ENCODE measurements around the gene RAPGEF3.

The RAPGEF3 gene

GRCh38 chr12:47786662-47787280 is 28.1 kb upstream of the RAPGEF3 start:
- Mint-ChIP-seq H3K9me3 (no peaks in the 10 kb centered on the region), H3K27ac (ENCODE audit: low read depth) (no peak overlapping the region), H3K27me3 (no peaks in the 10 kb centered on the region), H3K4me1 (no peaks in the 10 kb centered on the region), H3K4me3 (no peak overlapping the region), H3K36me3 (ENCODE audit: insufficient read depth) (peaks cover 34% of the 10 kb centered on the region)
- no peak for ATAC-seq (replicated peaks; ENCODE audit: extremely low read depth, poor library complexity, severe bottlenecking)
- DNase-seq (ENCODE audit: low spot score in 2 of 2): no peak

DNA sequence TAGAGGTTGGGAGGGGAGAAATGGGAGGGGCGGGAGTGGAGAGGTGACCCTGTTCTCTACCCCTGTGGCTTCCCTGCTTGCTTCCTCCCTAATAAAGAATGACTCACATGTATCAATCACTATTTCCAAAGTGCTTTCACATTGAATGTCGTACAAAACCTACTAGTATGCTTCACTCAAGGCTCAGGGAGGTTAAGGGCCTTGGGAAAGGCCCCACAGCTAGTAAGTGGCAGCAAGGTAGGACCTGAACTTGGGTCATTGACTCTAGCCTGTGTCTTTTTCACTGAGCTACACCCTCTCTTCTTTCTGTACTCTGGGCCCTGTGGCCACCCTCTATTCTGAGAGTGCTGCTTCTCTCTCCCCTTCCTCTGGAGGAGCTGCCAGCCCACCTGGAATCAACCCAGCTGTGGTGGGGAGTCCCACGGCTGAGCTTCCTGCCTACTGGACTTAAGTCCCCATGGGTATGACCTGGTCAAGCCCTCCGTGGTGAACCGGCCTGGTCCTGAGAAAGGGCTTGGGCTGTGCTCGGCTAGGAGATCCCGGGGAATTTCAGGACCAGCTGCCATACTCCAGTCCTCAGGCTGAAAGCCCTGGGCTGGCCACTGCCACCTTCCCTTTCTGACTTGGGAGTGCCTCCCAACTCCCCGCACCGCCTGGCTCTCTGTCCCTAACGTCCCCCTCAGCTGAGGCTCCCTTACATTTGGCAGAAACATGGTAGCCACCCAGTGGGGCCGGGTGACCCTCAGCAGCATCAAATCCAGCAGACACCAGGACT is 27.4 kb upstream of the RAPGEF3 start:
- ATAC-seq (replicated peaks; ENCODE audit: extremely low read depth, poor library complexity, severe bottlenecking): no peak
- H3K4me1 Mint-ChIP-seq: no peaks in the 10 kb centered on the region
- peaks cover 34% of the 10 kb centered on the region for H3K36me3 Mint-ChIP-seq (ENCODE audit: insufficient read depth)
- DNase-seq (ENCODE audit: low spot score in 2 of 2): no peak
- H3K4me3 Mint-ChIP-seq: no peak overlapping the region
- H3K27ac Mint-ChIP-seq (ENCODE audit: low read depth): no peak overlapping the region
- H3K9me3 Mint-ChIP-seq: no peaks in the 10 kb centered on the region
- no peaks in the 10 kb centered on the region for H3K27me3 Mint-ChIP-seq

- ATAC-seq (replicated peaks; ENCODE audit: extremely low read depth, poor library complexity, severe bottlenecking): no peak
- Mint-ChIP-seq H3K36me3 (ENCODE audit: insufficient read depth) (peaks cover 32% of the 10 kb centered on the region), H3K9me3 (no peaks in the 10 kb centered on the region), H3K4me1 (no peaks in the 10 kb centered on the region), H3K27ac (ENCODE audit: low read depth) (no peak overlapping the region), H3K4me3 (no peak overlapping the region), H3K27me3 (no peaks in the 10 kb centered on the region)
- DNase-seq (ENCODE audit: low spot score in 2 of 2): no peak
These were observed 26.6 kb upstream of the RAPGEF3 start for GRCh38 chr12:47785036-47785886.

DNA sequence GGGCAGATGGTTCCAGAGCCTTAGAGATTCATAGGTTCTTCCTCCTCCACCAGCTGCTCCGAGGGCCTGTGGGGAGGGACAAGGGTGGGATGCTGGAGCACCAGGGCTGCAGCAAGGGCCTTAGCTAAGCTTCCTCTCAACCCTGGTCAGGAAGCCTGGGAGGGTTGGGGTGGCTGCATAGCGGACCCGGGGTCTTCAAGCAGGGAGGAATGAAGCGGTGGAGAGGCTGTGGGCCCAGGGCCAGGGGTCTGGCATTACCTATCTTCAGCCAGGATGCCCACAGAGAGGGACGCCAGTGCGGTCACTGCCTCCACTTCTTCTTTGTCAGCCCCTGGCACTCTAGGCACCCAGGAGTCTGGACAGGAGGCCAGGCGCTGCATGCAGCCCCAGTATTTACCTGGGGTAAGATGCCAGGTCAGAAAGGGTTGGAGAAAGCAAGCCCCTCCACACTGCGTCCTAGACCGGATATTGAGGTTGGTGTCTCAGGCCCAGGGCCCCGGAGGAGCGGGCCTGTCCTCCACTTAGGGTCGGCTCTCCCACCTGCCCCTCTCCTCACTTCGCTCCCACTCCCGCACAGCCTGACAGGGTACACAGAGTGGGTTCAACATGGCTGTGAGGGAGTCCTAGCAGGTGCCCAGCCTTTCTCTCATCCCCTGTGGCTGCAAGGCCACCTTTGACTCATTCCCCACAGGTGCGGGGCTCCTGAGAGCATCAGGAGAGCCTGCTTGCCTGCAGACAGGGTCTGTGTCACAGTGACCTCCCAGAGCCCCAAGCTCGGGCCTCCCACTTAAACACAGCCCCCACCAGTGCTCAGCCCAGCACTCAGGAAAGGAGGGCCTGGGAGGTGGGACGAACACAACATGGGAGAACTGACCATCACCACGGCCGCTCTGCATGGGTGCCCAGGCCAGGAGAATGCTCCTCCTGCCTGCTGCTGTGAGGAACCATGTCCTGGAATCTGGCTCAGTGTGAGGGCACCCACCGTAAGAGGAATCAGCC is 25.4 kb upstream of the RAPGEF3 start:
- H3K9me3 Mint-ChIP-seq: no peaks in the 10 kb centered on the region
- H3K4me1 Mint-ChIP-seq: peaks cover 5% of the 10 kb centered on the region
- no peak overlapping the region for H3K4me3 Mint-ChIP-seq
- ATAC-seq (replicated peaks; ENCODE audit: extremely low read depth, poor library complexity, severe bottlenecking): no peak
- H3K27ac Mint-ChIP-seq (ENCODE audit: low read depth): no peak overlapping the region
- H3K27me3 Mint-ChIP-seq: no peaks in the 10 kb centered on the region
- peaks cover 27% of the 10 kb centered on the region for H3K36me3 Mint-ChIP-seq (ENCODE audit: insufficient read depth)
- no peak for DNase-seq (ENCODE audit: low spot score in 2 of 2)

- Mint-ChIP-seq H3K4me1 (peaks cover 7% of the 10 kb centered on the region), H3K27me3 (no peaks in the 10 kb centered on the region), H3K36me3 (ENCODE audit: insufficient read depth) (peaks cover 22% of the 10 kb centered on the region), H3K27ac (ENCODE audit: low read depth) (peak overlapping the region; percentile 20), H3K4me3 (no peak overlapping the region), H3K9me3 (no peaks in the 10 kb centered on the region)
- no peak for DNase-seq (ENCODE audit: low spot score in 2 of 2)
- ATAC-seq (replicated peaks; ENCODE audit: extremely low read depth, poor library complexity, severe bottlenecking): no peak
These were observed 24.5 kb upstream of the RAPGEF3 start for GRCh38 chr12:47783024-47783755.

DNA sequence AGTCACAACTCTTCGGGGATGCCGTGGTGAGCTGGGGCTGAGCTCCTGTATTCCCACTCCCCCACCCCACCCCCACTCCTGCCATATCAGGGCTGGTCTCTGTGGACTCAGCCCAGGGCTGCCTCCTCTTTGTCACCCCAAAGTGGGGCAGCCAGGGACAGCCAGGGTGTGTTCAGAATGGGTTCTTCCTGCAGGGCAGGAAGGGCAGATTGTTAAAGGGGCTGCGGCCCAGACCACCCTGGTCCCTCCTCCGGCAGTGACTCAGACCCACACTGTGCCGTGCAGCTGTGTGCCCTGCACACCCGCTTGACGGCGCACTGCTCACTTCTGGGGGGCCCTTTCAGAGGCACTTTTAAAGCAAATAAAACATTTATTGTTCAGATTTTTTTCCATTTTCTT is 23.7 kb upstream of the RAPGEF3 start:
- no peak for ATAC-seq (replicated peaks; ENCODE audit: extremely low read depth, poor library complexity, severe bottlenecking)
- peaks cover 24% of the 10 kb centered on the region for H3K36me3 Mint-ChIP-seq (ENCODE audit: insufficient read depth)

GRCh38 chr12:47781479-47782371 is 23.0 kb upstream of the RAPGEF3 start:
- no peak for DNase-seq (ENCODE audit: low spot score in 2 of 2)
- H3K27ac Mint-ChIP-seq (ENCODE audit: low read depth): peak overlapping the region; percentile 13
- H3K27me3 Mint-ChIP-seq: no peaks in the 10 kb centered on the region
- no peaks in the 10 kb centered on the region for H3K9me3 Mint-ChIP-seq
- no peak for ATAC-seq (replicated peaks; ENCODE audit: extremely low read depth, poor library complexity, severe bottlenecking)
- no peak overlapping the region for H3K4me3 Mint-ChIP-seq
- peaks cover 18% of the 10 kb centered on the region for H3K36me3 Mint-ChIP-seq (ENCODE audit: insufficient read depth)
- H3K4me1 Mint-ChIP-seq: peaks cover 7% of the 10 kb centered on the region

More for the DNA sequence above, 23.7 kb upstream of the RAPGEF3 start:
- Mint-ChIP-seq H3K27ac (ENCODE audit: low read depth) (peak overlapping the region; percentile 20), H3K4me3 (no peak overlapping the region), H3K27me3 (no peaks in the 10 kb centered on the region), H3K9me3 (no peaks in the 10 kb centered on the region), H3K4me1 (peaks cover 7% of the 10 kb centered on the region)
- DNase-seq (ENCODE audit: low spot score in 2 of 2): no peak

DNA sequence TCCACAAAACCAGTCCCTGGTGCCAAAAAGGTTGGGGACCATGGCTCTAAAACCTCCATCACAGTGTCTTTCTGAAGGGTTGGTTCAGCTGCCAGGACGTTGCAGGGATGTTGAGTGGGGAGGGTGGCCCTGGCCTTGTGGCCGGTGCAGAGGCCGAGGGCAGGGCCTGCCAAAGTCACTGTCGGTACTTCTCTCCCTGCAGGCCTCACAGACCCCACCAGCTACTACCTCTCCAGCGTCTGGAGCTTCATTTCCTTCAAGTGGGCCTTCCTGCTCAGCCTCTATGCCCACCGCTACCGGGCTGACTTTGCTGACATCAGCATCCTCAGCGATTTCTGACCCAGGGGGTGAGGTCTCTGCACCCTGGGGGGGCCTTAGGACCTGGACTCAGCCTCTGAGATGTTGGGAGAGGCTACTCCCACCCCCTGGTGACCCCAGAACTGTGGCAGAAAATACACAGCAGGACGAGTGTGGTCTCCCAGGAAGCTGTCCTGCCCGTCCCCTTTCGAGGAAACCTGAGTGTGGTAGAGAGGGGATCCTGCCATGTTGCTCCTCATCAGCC is 21.3 kb upstream of the RAPGEF3 start:
- DNase-seq (ENCODE audit: low spot score in 2 of 2) (no peak), ATAC-seq (replicated peaks; ENCODE audit: extremely low read depth, poor library complexity, severe bottlenecking) (no peak)
- Mint-ChIP-seq H3K4me3 (no peak overlapping the region), H3K27me3 (no peaks in the 10 kb centered on the region), H3K4me1 (peaks cover 7% of the 10 kb centered on the region), H3K9me3 (no peaks in the 10 kb centered on the region), H3K27ac (ENCODE audit: low read depth) (no peak overlapping the region), H3K36me3 (ENCODE audit: insufficient read depth) (peaks cover 8% of the 10 kb centered on the region)

GRCh38 chr12:47779301-47779942 is 20.7 kb upstream of the RAPGEF3 start:
- Mint-ChIP-seq H3K27ac (ENCODE audit: low read depth) (no peak overlapping the region), H3K36me3 (ENCODE audit: insufficient read depth) (peaks cover 6% of the 10 kb centered on the region), H3K9me3 (no peaks in the 10 kb centered on the region), H3K4me3 (no peak overlapping the region), H3K4me1 (peaks cover 7% of the 10 kb centered on the region), H3K27me3 (no peaks in the 10 kb centered on the region)
- DNase-seq (ENCODE audit: low spot score in 2 of 2): peak; percentile 86 to 97
- ATAC-seq (replicated peaks; ENCODE audit: extremely low read depth, poor library complexity, severe bottlenecking): peak; percentile 93

GRCh38 chr12:47778881-47779280 is 20.2 kb upstream of the RAPGEF3 start:
- no peaks in the 10 kb centered on the region for H3K9me3 Mint-ChIP-seq
- peaks cover 11% of the 10 kb centered on the region for H3K4me1 Mint-ChIP-seq
- no peak overlapping the region for H3K27ac Mint-ChIP-seq (ENCODE audit: low read depth)
- no peak for DNase-seq (ENCODE audit: low spot score in 2 of 2)
- H3K27me3 Mint-ChIP-seq: no peaks in the 10 kb centered on the region
- H3K4me3 Mint-ChIP-seq: no peak overlapping the region
- no peak for ATAC-seq (replicated peaks; ENCODE audit: extremely low read depth, poor library complexity, severe bottlenecking)
- peaks cover 6% of the 10 kb centered on the region for H3K36me3 Mint-ChIP-seq (ENCODE audit: insufficient read depth)

Measured in central memory CD8-positive, alpha-beta T cell (primary cell).